ENCODE data around the gene CRKL. TPM values are rescaled to one million over a fixed set of nuclear protein-coding genes. Genes with fewer than 3 reads are reported as not detected.

Gene CRKL
- polyA plus RNA-seq, 1 of the 3 experiments (the other 2 are of a cell fraction): 9.6 TPM

GRCh38 chr22:20994902-20995241, 77.7 kb downstream of the CRKL start (continued):
- TF ChIP-seq NFIC (IDR thresholded peaks at IDR 0.05; ENCODE audit: borderline replicate concordance) (no peak), SIN3A (IDR thresholded peaks at IDR 0.05; ENCODE audit: borderline replicate concordance, low read depth, low read length) (no peak), USF2 (IDR thresholded peaks at IDR 0.05; ENCODE audit: borderline replicate concordance, low read depth, low read length) (no peak), TEAD4 (IDR thresholded peaks at IDR 0.05; ENCODE audit: borderline replicate concordance, insufficient read depth) (no peak)

- Histone ChIP-seq H2AFZ (ENCODE audit: low read depth) (no peak overlapping the region), H3K9ac (no peak overlapping the region), H3K4me3 (ENCODE audit: low read depth in 2 of 2, low read length in 1 of 2) (no peak overlapping the region), H3K36me3 (replicated peaks in 1 of 2; ENCODE audit: control insufficient read depth in 1 of 2, insufficient read depth in 2 of 2, low read length in 1 of 2) (peaks cover 6 to 70% of the 10 kb centered on the region in 2 experiments), H3K9me2 (no peaks in the 10 kb centered on the region), H3K27ac (ENCODE audit: low read depth in 2 of 2, low read length in 1 of 2) (no peak overlapping the region), H3K4me1 (ENCODE audit: control insufficient read depth in 1 of 2, insufficient read depth in 2 of 2, low read depth in 1 of 2, low read length in 1 of 2) (peaks cover 7 to 15% of the 10 kb centered on the region in 2 experiments; a peak in 3 of 4 replicates), H4K20me1 (ENCODE audit: insufficient read depth) (0 out of 2 replicates have a peak, but pooled peaks cover 5% of the 10 kb centered on the region), H3K9me3 (no peaks in the 10 kb centered on the region), H3K79me2 (ENCODE audit: insufficient read depth) (peaks cover 11% of the 10 kb centered on the region), H3F3A (replicated peaks; ENCODE audit: insufficient read depth) (peaks cover 7% of the 10 kb centered on the region), H3K27me3 (ENCODE audit: insufficient read depth) (no peaks in the 10 kb centered on the region), H3K4me2 (no peak overlapping the region)
- ChIA-PET CTCF (interaction anchor here (0.9 kb wide), 1 partner anchor 109 kb away, joined by 3 read pairs; no protein-coding TSS in a partner anchor), POLR2A (no interaction called here)
- DNase-seq: no peak
- 95% methylated on average over 7 of the region's 23 CpGs for WGBS (ENCODE audit: low lambda C conversion rate)
- no peak for TF ChIP-seq NFIC (IDR thresholded peaks at IDR 0.05; ENCODE audit: borderline replicate concordance)
- TF ChIP-seq TCF12 (IDR thresholded peaks at IDR 0.05): no peak
- no peak for TF ChIP-seq RCOR1 (IDR thresholded peaks at IDR 0.05; ENCODE audit: low read length)
- no peak for TF ChIP-seq RAD21 (IDR thresholded peaks at IDR 0.05; ENCODE audit: low read length)
- no peak for TF ChIP-seq PBX3 (IDR thresholded peaks at IDR 0.05)
- no peak for TF ChIP-seq CHD2 (IDR thresholded peaks at IDR 0.05; ENCODE audit: low read length, partially characterized antibody)
- no peak for TF ChIP-seq EP300 (IDR thresholded peaks at IDR 0.05; ENCODE audit: borderline replicate concordance in 1 of 2, low read depth in 1 of 2, low read length in 1 of 2)
- TF ChIP-seq MXI1 (IDR thresholded peaks at IDR 0.05; ENCODE audit: low read depth, low read length): no peak
- TF ChIP-seq FOXJ3 (CRISPR knock-in tag; IDR thresholded peaks at IDR 0.05): no peak
- no peak for TF ChIP-seq CTCF (IDR thresholded peaks at IDR 0.05)
- TF ChIP-seq MAX (IDR thresholded peaks at IDR 0.05; ENCODE audit: low read depth): no peak
- no peak for TF ChIP-seq RFX5 (IDR thresholded peaks at IDR 0.05; ENCODE audit: low read length)
- no peak for TF ChIP-seq REST (IDR thresholded peaks at IDR 0.05; ENCODE audit: low read depth, low read length)
- no peak for TF ChIP-seq EZH2phosphoT487 (IDR thresholded peaks at IDR 0.05; ENCODE audit: borderline replicate concordance, low read depth)
- no peak for TF ChIP-seq MEF2A (IDR thresholded peaks at IDR 0.05; ENCODE audit: borderline replicate concordance, low read depth)
- TF ChIP-seq ELF1 (IDR thresholded peaks at IDR 0.05): no peak
- TF ChIP-seq POLR2AphosphoS5 (IDR thresholded peaks at IDR 0.05; ENCODE audit: low read depth, low read length): no peak
- no peak for TF ChIP-seq USF1 (IDR thresholded peaks at IDR 0.05; ENCODE audit: borderline replicate concordance, low read depth)
- no peak for TF ChIP-seq USF2 (IDR thresholded peaks at IDR 0.05; ENCODE audit: borderline replicate concordance, low read depth, low read length)
- TF ChIP-seq GATA2 (CRISPR knock-in tag; IDR thresholded peaks at IDR 0.05): no peak
These were observed 78.3 kb downstream of the CRKL start for GRCh38 chr22:20995329-20996030.
